Neural crest cell (in vitro differentiated cells): ENCODE measurements around the gene ARL15. TPM values are rescaled to one million over a fixed set of nuclear protein-coding genes. Genes with fewer than 3 reads are reported as not detected.

Source experiments
- DNase-seq: peaks from one replicate; pipeline ENCODE4 v3.0.0; 2021; ENCODE audit warnings: low read depth, mixed read lengths, low spot score
- H3K27ac Mint-ChIP-seq: one replicate; pipeline ENCODE4 v1.8.0; 2021; ENCODE audit warnings: mild to moderate bottlenecking, mixed read lengths; ENCODE audit not compliant: unreplicated experiment
- H3K27me3 Mint-ChIP-seq: 2 replicates; pipeline ENCODE4 v1.8.0; 2021; ENCODE audit warnings: low read depth, mild to moderate bottlenecking, mixed read lengths
- H3K36me3 Mint-ChIP-seq: 2 replicates; pipeline ENCODE4 v1.8.0; 2021; ENCODE audit warnings: low read depth, mild to moderate bottlenecking, mixed read lengths
- H3K4me1 Mint-ChIP-seq: 2 replicates; pipeline ENCODE4 v1.8.0; 2021; ENCODE audit warnings: mixed read lengths
- H3K4me3 Mint-ChIP-seq: one replicate; pipeline ENCODE4 v1.8.0; 2021; ENCODE audit warnings: mild to moderate bottlenecking, mixed read lengths
- H3K9me3 Mint-ChIP-seq: 2 replicates; pipeline ENCODE4 v1.8.0; 2021; ENCODE audit warnings: mixed read lengths
- total RNA-seq: library from RNA; stranded (reverse); gene quantifications from 2 replicates; pipeline ENCODE4 v1.2.1, GENCODE V29; 2021
- TF ChIP-seq, protein P1 (sequence below): fragments of 200-600 bp; sonication (generic); conservative IDR thresholded peaks from 2 replicates; pipeline ENCODE4 v1.5.0; 2021; ENCODE audit warnings: antibody characterized with exemption, mild to moderate bottlenecking

The ARL15 gene
- total RNA-seq, 1 donor from 2014 or later = 18.4 TPM

DNA sequence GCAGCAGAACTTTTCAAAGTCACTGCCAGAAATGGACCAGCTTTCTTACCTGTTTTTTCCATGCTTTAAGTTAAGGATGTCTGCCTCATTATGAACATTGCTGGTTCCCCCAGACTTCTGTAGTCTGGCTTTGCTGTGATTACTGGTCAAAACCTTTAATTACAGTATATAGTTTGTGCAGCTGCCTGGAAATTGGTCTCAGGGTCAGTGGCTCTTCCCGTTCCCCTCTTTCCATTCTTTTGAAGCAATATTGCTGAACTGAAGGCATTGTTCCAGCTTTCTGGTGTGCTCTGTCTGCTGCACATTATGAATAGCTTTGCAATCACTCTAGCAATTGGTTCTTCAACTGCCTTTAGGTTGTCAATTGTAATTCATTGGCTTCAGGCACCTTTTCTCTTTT, 206.5 kb downstream of the ARL15 start:
- no peaks in the 10 kb centered on the region for H3K9me3 Mint-ChIP-seq
- peaks cover 4% of the 10 kb centered on the region for H3K36me3 Mint-ChIP-seq
- no peak for DNase-seq
- TF ChIP-seq, protein P1, sequence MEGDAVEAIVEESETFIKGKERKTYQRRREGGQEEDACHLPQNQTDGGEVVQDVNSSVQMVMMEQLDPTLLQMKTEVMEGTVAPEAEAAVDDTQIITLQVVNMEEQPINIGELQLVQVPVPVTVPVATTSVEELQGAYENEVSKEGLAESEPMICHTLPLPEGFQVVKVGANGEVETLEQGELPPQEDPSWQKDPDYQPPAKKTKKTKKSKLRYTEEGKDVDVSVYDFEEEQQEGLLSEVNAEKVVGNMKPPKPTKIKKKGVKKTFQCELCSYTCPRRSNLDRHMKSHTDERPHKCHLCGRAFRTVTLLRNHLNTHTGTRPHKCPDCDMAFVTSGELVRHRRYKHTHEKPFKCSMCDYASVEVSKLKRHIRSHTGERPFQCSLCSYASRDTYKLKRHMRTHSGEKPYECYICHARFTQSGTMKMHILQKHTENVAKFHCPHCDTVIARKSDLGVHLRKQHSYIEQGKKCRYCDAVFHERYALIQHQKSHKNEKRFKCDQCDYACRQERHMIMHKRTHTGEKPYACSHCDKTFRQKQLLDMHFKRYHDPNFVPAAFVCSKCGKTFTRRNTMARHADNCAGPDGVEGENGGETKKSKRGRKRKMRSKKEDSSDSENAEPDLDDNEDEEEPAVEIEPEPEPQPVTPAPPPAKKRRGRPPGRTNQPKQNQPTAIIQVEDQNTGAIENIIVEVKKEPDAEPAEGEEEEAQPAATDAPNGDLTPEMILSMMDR = no peak
- H3K27me3 Mint-ChIP-seq = no peaks in the 10 kb centered on the region
- no peak overlapping the region for H3K4me3 Mint-ChIP-seq
- H3K27ac Mint-ChIP-seq = no peak overlapping the region
- peaks cover 24% of the 10 kb centered on the region for H3K4me1 Mint-ChIP-seq

DNA sequence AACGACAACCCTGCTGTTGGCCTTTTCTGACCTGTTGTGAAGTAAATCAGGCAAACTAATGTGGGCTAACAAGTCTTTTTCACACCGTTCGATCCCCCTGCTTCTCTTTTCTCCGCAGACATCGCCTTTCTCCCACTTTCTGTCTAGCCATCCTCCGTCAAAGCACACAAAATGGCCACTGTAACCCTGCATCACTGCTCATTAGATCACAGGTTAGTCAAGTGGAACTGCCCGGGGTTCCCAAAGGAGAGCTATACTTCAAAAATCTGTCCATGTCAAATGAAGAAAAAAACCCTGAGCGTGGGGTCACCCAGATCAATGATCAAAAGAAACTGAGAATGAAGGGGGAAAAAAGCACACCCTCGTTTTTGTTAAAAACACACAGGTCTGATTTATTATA, 212.1 kb downstream of the ARL15 start:
- Mint-ChIP-seq H3K9me3 (no peaks in the 10 kb centered on the region), H3K27ac (peak overlapping the region; percentile 54), H3K36me3 (no peaks in the 10 kb centered on the region), H3K27me3 (no peaks in the 10 kb centered on the region), H3K4me1 (peaks cover 45% of the 10 kb centered on the region), H3K4me3 (peak overlapping the region; percentile 10)
- peak; percentile 6 for DNase-seq
- TF ChIP-seq, protein P1 = no peak

GRCh38 chr5:54095969-54096368, 214.4 kb downstream of the ARL15 start:
- no peaks in the 10 kb centered on the region for H3K36me3 Mint-ChIP-seq
- H3K27ac Mint-ChIP-seq = no peak overlapping the region
- no peak overlapping the region for H3K4me3 Mint-ChIP-seq
- H3K9me3 Mint-ChIP-seq = no peaks in the 10 kb centered on the region
- TF ChIP-seq, protein P1 = no peak
- DNase-seq = no peak
- no peaks in the 10 kb centered on the region for H3K27me3 Mint-ChIP-seq
- H3K4me1 Mint-ChIP-seq = peaks cover 54% of the 10 kb centered on the region

GRCh38 chr5:54094706-54095105, 215.7 kb downstream of the ARL15 start:
- Mint-ChIP-seq H3K27me3 (no peaks in the 10 kb centered on the region), H3K27ac (no peak overlapping the region), H3K4me1 (peaks cover 57% of the 10 kb centered on the region), H3K9me3 (no peaks in the 10 kb centered on the region), H3K36me3 (no peaks in the 10 kb centered on the region), H3K4me3 (no peak overlapping the region)
- TF ChIP-seq, protein P1 = no peak
- DNase-seq = no peak

GRCh38 chr5:54093861-54094260, 216.5 kb downstream of the ARL15 start:
- Mint-ChIP-seq H3K27ac (no peak overlapping the region), H3K4me3 (no peak overlapping the region), H3K27me3 (no peaks in the 10 kb centered on the region), H3K9me3 (no peaks in the 10 kb centered on the region), H3K36me3 (no peaks in the 10 kb centered on the region), H3K4me1 (peaks cover 49% of the 10 kb centered on the region)
- TF ChIP-seq, protein P1 = no peak
- DNase-seq = no peak

DNA sequence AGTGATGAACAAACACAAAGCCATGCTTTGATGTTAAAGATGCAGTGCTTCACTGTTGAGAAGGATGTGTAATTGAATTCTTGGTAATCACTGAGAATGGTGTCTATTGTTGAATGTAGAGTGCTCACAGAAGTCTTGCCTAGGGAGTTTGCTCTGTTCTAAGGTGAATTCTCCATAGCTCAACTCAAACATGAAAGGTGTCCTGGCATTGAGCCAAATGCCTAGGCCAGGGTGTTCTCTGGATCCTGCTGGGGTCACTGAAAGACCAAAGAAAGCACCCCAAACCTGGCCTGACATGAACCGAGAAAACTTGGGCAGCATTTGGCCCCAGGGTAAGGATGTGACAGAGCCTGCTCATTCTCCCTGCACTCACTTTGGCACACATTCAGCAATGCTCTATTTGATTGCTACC, 217.3 kb downstream of the ARL15 start:
- Mint-ChIP-seq H3K36me3 (no peaks in the 10 kb centered on the region), H3K4me1 (peaks cover 46% of the 10 kb centered on the region), H3K27ac (peak overlapping the region; percentile 51), H3K4me3 (no peak overlapping the region), H3K9me3 (peaks cover under 1% of the 10 kb centered on the region), H3K27me3 (no peaks in the 10 kb centered on the region)
- TF ChIP-seq, protein P1 = no peak
- DNase-seq = no peak
